Sigmoid colon (tissue), 7 donors: ENCODE data around the gene NUP214. TPM values are rescaled to one million over a fixed set of nuclear protein-coding genes. Genes with fewer than 3 reads are reported as not detected.
A peak's percentile ranks its signal among the peaks of the same experiment; 100 is the strongest.

Source experiments
- DNase-seq: peaks from one replicate; pipeline ENCODE4 v3.0.0-alpha.2; 2019
- H3K27ac ChIP-seq, 4 donors: fragments of 200-600 bp; sonication (generic); one replicate each; pipeline ENCODE4 v1.5.1; 2016 to 2019; ENCODE audit warnings: mild to moderate bottlenecking in 1 of 4
- H3K27me3 ChIP-seq, 3 donors: fragments of 200-600 bp; sonication (generic); one replicate each; pipeline ENCODE4 v1.5.1; 2019; ENCODE audit warnings: mild to moderate bottlenecking in 1 of 3
- H3K36me3 ChIP-seq, 4 donors: fragments of 200-600 bp; sonication (generic); one replicate each; pipeline ENCODE4 v1.5.1; 2016 to 2019
- H3K4me1 ChIP-seq, 4 donors: fragments of 200-600 bp; sonication (generic); one replicate each; pipeline ENCODE4 v1.5.1; 2017 to 2019
- H3K4me3 ChIP-seq, 4 donors: fragments of 200-600 bp; sonication (generic); one replicate each; pipeline ENCODE4 v1.5.1; 2017 to 2019; ENCODE audit warnings: mild to moderate bottlenecking in 2 of 4, moderate library complexity in 1 of 4
- H3K9me3 ChIP-seq, 4 donors: fragments of 200-600 bp in 3 of 4; sonication (generic) in 3 of 4; one replicate each; pipeline versions ENCODE4 v1.5.1 to v1.6.1; 2013 to 2019
- EP300 ChIP-seq, 4 donors: sonication (generic); formaldehyde crosslinking; IDR thresholded peaks; one replicate each; pipeline ENCODE4 v1.6.1; 2017; ENCODE audit warnings: antibody characterized with exemption in 4 of 4
- POLR2A ChIP-seq, 2 donors: fragments of 450-650 bp; IDR thresholded peaks; one replicate each; pipeline ENCODE4 v1.6.1; 2016; ENCODE audit warnings: antibody characterized with exemption in 2 of 2, mild to moderate bottlenecking in 2 of 2, moderate library complexity in 2 of 2
- POLR2AphosphoS5 ChIP-seq, 4 donors: sonication (generic); formaldehyde crosslinking; IDR thresholded peaks; one replicate each; pipeline ENCODE4 v1.6.1; 2017; ENCODE audit warnings: antibody characterized with exemption in 4 of 4
- WGBS, 2 donors: extraction: QIAGEN DNeasy Blood & Tissue Kit; methylation state at CpG; one replicate each; pipeline ENCODE4 v1.1.7; 2013; 5-methylcytosine and 5-hydroxymethylcytosine counted together
- intact Hi-C: fragments of 100-400 bp; cut with DNase I; formaldehyde crosslinking; loops from one replicate; pipeline ENCODE4 v1.15.1; 2023
- polyA plus RNA-seq, 3 donors: library from polyadenylated mRNA; stranded (reverse); fragments of 200-250 nt; gene quantifications; one replicate each; pipeline ENCODE4 v1.2.3, GENCODE V29; 2013
- small RNA-seq, 3 donors: library from RNA; depleted of rRNA; stranded (forward); fragments of <200 nt; gene quantifications; one replicate each; pipeline ENCODE3, GENCODE V24; 2016
- total RNA-seq, 4 donors: library from RNA; depleted of rRNA; stranded (reverse); fragments of >200 nt; gene quantifications; one replicate each; pipeline ENCODE4 v1.1.0, GENCODE V29; 2016
- TF ChIP-seq, protein P1 (sequence below), 4 experiments: fragments of 450-650 bp in 3 of 4; fragments of 200-600 bp in 1 of 4; IDR thresholded peaks; one replicate each; pipeline ENCODE4 v1.5.1; 2016 to 2019; ENCODE audit warnings: antibody characterized with exemption in 4 of 4, mild to moderate bottlenecking in 3 of 4, moderate library complexity in 2 of 4
- donor health status: healthy with polysubstance abuse.
- donor health status: Bipolar disorder and iron deficiency.
- donor health status: healthy.

NUP214 gene
- total and polyA plus RNA-seq, 7 donors = 9.2 to 87.5 (median 28.5) TPM

- no peak overlapping the region for H3K27ac ChIP-seq
- H3K4me1 ChIP-seq = peaks cover 0 to 16% (median 14%) of the 10 kb centered on the region in 4 donors
- H3K4me3 ChIP-seq = peak overlapping the region in 2 of 4 donors; percentile 34 to 35
- no peaks in the 10 kb centered on the region for H3K9me3 ChIP-seq
- no peak for DNase-seq
- intact Hi-C loops = no loop called here
- TF ChIP-seq, protein P1, sequence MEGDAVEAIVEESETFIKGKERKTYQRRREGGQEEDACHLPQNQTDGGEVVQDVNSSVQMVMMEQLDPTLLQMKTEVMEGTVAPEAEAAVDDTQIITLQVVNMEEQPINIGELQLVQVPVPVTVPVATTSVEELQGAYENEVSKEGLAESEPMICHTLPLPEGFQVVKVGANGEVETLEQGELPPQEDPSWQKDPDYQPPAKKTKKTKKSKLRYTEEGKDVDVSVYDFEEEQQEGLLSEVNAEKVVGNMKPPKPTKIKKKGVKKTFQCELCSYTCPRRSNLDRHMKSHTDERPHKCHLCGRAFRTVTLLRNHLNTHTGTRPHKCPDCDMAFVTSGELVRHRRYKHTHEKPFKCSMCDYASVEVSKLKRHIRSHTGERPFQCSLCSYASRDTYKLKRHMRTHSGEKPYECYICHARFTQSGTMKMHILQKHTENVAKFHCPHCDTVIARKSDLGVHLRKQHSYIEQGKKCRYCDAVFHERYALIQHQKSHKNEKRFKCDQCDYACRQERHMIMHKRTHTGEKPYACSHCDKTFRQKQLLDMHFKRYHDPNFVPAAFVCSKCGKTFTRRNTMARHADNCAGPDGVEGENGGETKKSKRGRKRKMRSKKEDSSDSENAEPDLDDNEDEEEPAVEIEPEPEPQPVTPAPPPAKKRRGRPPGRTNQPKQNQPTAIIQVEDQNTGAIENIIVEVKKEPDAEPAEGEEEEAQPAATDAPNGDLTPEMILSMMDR (IDR thresholded peaks at IDR 0.05) = no peak
- TF ChIP-seq POLR2AphosphoS5 (IDR thresholded peaks at IDR 0.05) = no peak
- TF ChIP-seq EP300 (IDR thresholded peaks at IDR 0.05) = no peak
- no peak for TF ChIP-seq POLR2A (IDR thresholded peaks at IDR 0.05)
- 71 to 85% methylated on average over 4 of the region's 4 CpGs for WGBS, 2 donors
- peaks cover 6 to 29% (median 29%) of the 10 kb centered on the region in 3 donors for H3K27me3 ChIP-seq
- H3K36me3 ChIP-seq = no peaks in the 10 kb centered on the region
Measured at GRCh38 chr9:131282175-131282574, 156.8 kb downstream of the NUP214 start.

GRCh38 chr9:131282688-131283422 lies 157.5 kb downstream of the NUP214 start:
- Histone ChIP-seq H3K4me1 (peaks cover 0 to 11% (median 10%) of the 10 kb centered on the region in 4 donors), H3K4me3 (peak overlapping the region in 3 of 4 donors; percentile 18 to 35 (median 34)), H3K27ac (no peak overlapping the region), H3K36me3 (no peaks in the 10 kb centered on the region), H3K9me3 (no peaks in the 10 kb centered on the region), H3K27me3 (peaks cover 5 to 27% (median 25%) of the 10 kb centered on the region in 3 donors)
- no peak for TF ChIP-seq POLR2AphosphoS5 (IDR thresholded peaks at IDR 0.05)
- TF ChIP-seq, protein P1 (IDR thresholded peaks at IDR 0.05) = no peak
- TF ChIP-seq POLR2A (IDR thresholded peaks at IDR 0.05) = no peak
- no peak for TF ChIP-seq EP300 (IDR thresholded peaks at IDR 0.05)
- DNase-seq = no peak
- intact Hi-C loops = no loop called here
- 4 to 5% methylated on average over 61 of the region's 61 CpGs for WGBS, 2 donors

Small RNAs within 50 kb of the gene (small RNA-seq; reads per million reads assigned to genes)
- gene RNU6-881P = 0 reads per million in 3 donors

Other genes with a start within 250 kb of the NUP214 start
- gene QRFP, start 228.8 kb upstream of the NUP214 start, total RNA-seq = not detected
- under 1 TPM in 1 of 3 donors, not detected in 2; 0.20 TPM for gene QRFP, start 228.8 kb upstream of the NUP214 start, polyA plus RNA-seq
- gene FIBCD1, start 186.3 kb upstream of the NUP214 start, total RNA-seq = under 1 TPM in 1 of 4 donors, not detected in 3; 0.36 TPM
- gene FIBCD1, start 186.3 kb upstream of the NUP214 start, polyA plus RNA-seq = 10 to 100 TPM in 2 of 3 donors, 1 to 10 TPM in 1; 9.6 to 11.9 (median 11.6) TPM
- under 1 TPM in 3 of 4 donors, not detected in 1; under 0.01 to 0.55 (median 0.14) TPM for gene LAMC3, start 116.4 kb upstream of the NUP214 start, total RNA-seq
- gene LAMC3, start 116.4 kb upstream of the NUP214 start, polyA plus RNA-seq = 1 to 10 TPM in 1 of 3 donors, under 1 TPM in 1, not detected in 1; 0.46 to 1.4 TPM
- 10 to 100 TPM in 1 of 4 donors, 1 to 10 TPM in 3; 2.5 to 11.6 (median 3.9) TPM for gene AIF1L, start 29.1 kb upstream of the NUP214 start, total RNA-seq
- gene AIF1L, start 29.1 kb upstream of the NUP214 start, polyA plus RNA-seq = 1 to 10 TPM; 2.4 to 3.9 (median 3.2) TPM
- 1 to 10 TPM; 1.2 to 3.0 (median 2.2) TPM for gene FAM78A, start 150.9 kb downstream of the NUP214 start, total RNA-seq
- gene FAM78A, start 150.9 kb downstream of the NUP214 start, polyA plus RNA-seq = 10 to 100 TPM in 1 of 3 donors, 1 to 10 TPM in 1, under 1 TPM in 1; 0.60 to 11.9 (median 1.4) TPM
- 10 to 100 TPM; 14.3 to 31.9 (median 16.8) TPM for gene PLPP7, start 164.1 kb downstream of the NUP214 start, total RNA-seq
- 1 to 10 TPM in 2 of 3 donors, under 1 TPM in 1; 0.46 to 1.8 (median 1.5) TPM for gene PLPP7, start 164.1 kb downstream of the NUP214 start, polyA plus RNA-seq